SK-N-SH treated with all-trans-retinoic acid at 6 μM for 48 hours (cell line): ENCODE data around the gene TXNDC11.

ENCODE experiments used
- ATAC-seq: fragments of 200-7000 bp; cut with Tn5 transposase; 3 replicates; pipeline ENCODE4 v1.9.1; 2020; ENCODE audit warnings: mild to moderate bottlenecking, moderate library complexity
- ARNTL ChIP-seq: fragments of 450-650 bp; formaldehyde crosslinking; IDR thresholded peaks from 2 replicates; pipeline ENCODE4 v1.5.0; 2020; ENCODE audit warnings: low read depth, mild to moderate bottlenecking, moderate library complexity, borderline replicate concordance
- BACH2 ChIP-seq: fragments of 250-450 bp; sonication (Bioruptor Pico); IDR thresholded peaks from 2 replicates; pipeline ENCODE4 v1.9.0; 2021; ENCODE audit warnings: mild to moderate bottlenecking, borderline replicate concordance
- CREB5 ChIP-seq: fragments of 250-450 bp; sonication (Bioruptor Pico); IDR thresholded peaks from 2 replicates; pipeline ENCODE4 v1.5.1; 2020; ENCODE audit warnings: low read depth, mild to moderate bottlenecking, moderate library complexity
- CSDC2 ChIP-seq: fragments of 250-450 bp; sonication (Bioruptor Pico); IDR thresholded peaks from 2 replicates; pipeline ENCODE4 v1.5.0; 2020; ENCODE audit warnings: mild to moderate bottlenecking, moderate library complexity
- CSRNP3 ChIP-seq: fragments of 250-450 bp; sonication (Bioruptor Pico); IDR thresholded peaks from 2 replicates; pipeline ENCODE4 v1.5.1; 2021; ENCODE audit warnings: mild to moderate bottlenecking, moderate library complexity
- ESRRG ChIP-seq: fragments of 250-450 bp; sonication (Bioruptor Pico); IDR thresholded peaks from 2 replicates; pipeline ENCODE4 v1.6.1; 2021; ENCODE audit warnings: mild to moderate bottlenecking
- GLIS3 ChIP-seq: fragments of 250-450 bp; sonication (Bioruptor Pico); IDR thresholded peaks from 2 replicates; pipeline ENCODE4 v1.5.0; 2020; ENCODE audit warnings: mild to moderate bottlenecking, moderate library complexity
- ISL1 ChIP-seq: fragments of 250-450 bp; sonication (Bioruptor Pico); IDR thresholded peaks from 2 replicates; pipeline ENCODE4 v2.1.2; 2022; ENCODE audit warnings: mild to moderate bottlenecking, moderate library complexity
- OSR1 ChIP-seq: fragments of 250-450 bp; sonication (Bioruptor Pico); IDR thresholded peaks from 2 replicates; pipeline ENCODE4 v1.8.0; 2022; ENCODE audit warnings: moderate library complexity, mild to moderate bottlenecking, inconsistent platforms
- PATZ1 ChIP-seq: fragments of 250-450 bp; sonication (Bioruptor Pico); IDR thresholded peaks from 2 replicates; pipeline ENCODE4 v1.8.0; 2020; ENCODE audit warnings: mild to moderate bottlenecking, moderate library complexity, borderline replicate concordance
- POU6F1 ChIP-seq: fragments of 250-450 bp; sonication (Bioruptor Pico); IDR thresholded peaks from 2 replicates; pipeline ENCODE4 v1.8.0; 2021; ENCODE audit warnings: low read depth, mild to moderate bottlenecking, moderate library complexity, borderline replicate concordance
- PPARA ChIP-seq: fragments of 250-450 bp; sonication (Bioruptor Pico); IDR thresholded peaks from 2 replicates; pipeline ENCODE4 v1.5.0; 2020; ENCODE audit warnings: mild to moderate bottlenecking, borderline replicate concordance
- RARB ChIP-seq: fragments of 250-450 bp; sonication (Bioruptor Pico); IDR thresholded peaks from 2 replicates; pipeline ENCODE4 v1.8.0; 2021; ENCODE audit warnings: mild to moderate bottlenecking, moderate library complexity
- SNAI2 ChIP-seq: fragments of 250-450 bp; sonication (Bioruptor Pico); IDR thresholded peaks from 2 replicates; pipeline ENCODE4 v1.5.0; 2020; ENCODE audit warnings: mild to moderate bottlenecking, moderate library complexity
- TCF4 ChIP-seq: fragments of 250-450 bp; sonication (Bioruptor Pico); IDR thresholded peaks from 2 replicates; pipeline ENCODE4 v1.8.0; 2021; ENCODE audit warnings: mild to moderate bottlenecking, moderate library complexity, borderline replicate concordance
- TOX ChIP-seq: fragments of 250-450 bp; sonication (Bioruptor Pico); IDR thresholded peaks from 2 replicates; pipeline ENCODE4 v1.8.0; 2021; ENCODE audit warnings: mild to moderate bottlenecking, moderate library complexity, borderline replicate concordance
- ZC3H10 ChIP-seq: fragments of 250-450 bp; sonication (Bioruptor Pico); IDR thresholded peaks from 2 replicates; pipeline ENCODE4 v1.5.1; 2021; ENCODE audit warnings: mild to moderate bottlenecking, moderate library complexity
- ZFP3 ChIP-seq: fragments of 250-450 bp; sonication (Bioruptor Pico); IDR thresholded peaks from 2 replicates; pipeline ENCODE4 v1.5.0; 2020; ENCODE audit warnings: mild to moderate bottlenecking, moderate library complexity
- ZFP30 ChIP-seq: fragments of 450-650 bp; formaldehyde crosslinking; IDR thresholded peaks from 2 replicates; pipeline ENCODE4 v1.5.0; 2022; ENCODE audit warnings: mild to moderate bottlenecking, moderate library complexity
- ZNF565 ChIP-seq: fragments of 450-650 bp; formaldehyde crosslinking; conservative IDR thresholded peaks from 2 replicates; pipeline ENCODE4 v1.5.0; 2020; ENCODE audit warnings: low read depth, mild to moderate bottlenecking, moderate library complexity
- ZNF70 ChIP-seq: fragments of 450-650 bp; formaldehyde crosslinking; IDR thresholded peaks from 2 replicates; pipeline ENCODE4 v1.5.0; 2020; ENCODE audit warnings: mild to moderate bottlenecking, moderate library complexity

Gene TXNDC11

GRCh38 chr16:11744075-11744470 lies 1.4 kb upstream of the TXNDC11 start:
- TF ChIP-seq RARB (no peak), CREB5 (CRISPR knock-in tag) (no peak), ZFP3 (CRISPR knock-in tag) (no peak), OSR1 (CRISPR knock-in tag) (no peak), TOX (CRISPR knock-in tag) (no peak), CSRNP3 (no peak), CSDC2 (CRISPR knock-in tag) (no peak), TCF4 (CRISPR knock-in tag) (no peak), ISL1 (no peak), ZFP30 (CRISPR knock-in tag) (no peak), ESRRG (CRISPR knock-in tag) (no peak), SNAI2 (CRISPR knock-in tag) (no peak), BACH2 (no peak), ZNF70 (CRISPR knock-in tag) (no peak), PATZ1 (no peak), POU6F1 (no peak), PPARA (CRISPR knock-in tag) (no peak), ARNTL (CRISPR knock-in tag) (no peak), ZNF565 (CRISPR knock-in tag) (no peak)
- no peak for ATAC-seq

- no peak for ATAC-seq
- no peak for TF ChIP-seq TOX (CRISPR knock-in tag)
- TF ChIP-seq OSR1 (CRISPR knock-in tag): no peak
- TF ChIP-seq BACH2: no peak
- no peak for TF ChIP-seq CSRNP3
- no peak for TF ChIP-seq GLIS3
- TF ChIP-seq CREB5 (CRISPR knock-in tag): no peak
- TF ChIP-seq ZC3H10 (CRISPR knock-in tag): no peak
- TF ChIP-seq ARNTL (CRISPR knock-in tag): no peak
- no peak for TF ChIP-seq ESRRG (CRISPR knock-in tag)
- no peak for TF ChIP-seq ZNF565 (CRISPR knock-in tag)
- no peak for TF ChIP-seq ZNF70 (CRISPR knock-in tag)
- TF ChIP-seq CSDC2 (CRISPR knock-in tag): no peak
- TF ChIP-seq SNAI2 (CRISPR knock-in tag): no peak
Observed at GRCh38 chr16:11743308-11744074, 834 bp upstream of the TXNDC11 start.
